GM10266 (cell line): ENCODE results near the gene STN1.
A peak's percentile ranks its signal among the peaks of the same experiment; 100 is the strongest.

Experiments used
- DNase-seq: peaks from one replicate; pipeline ENCODE4 v3.0.0; 2012; ENCODE audit errors: extremely low spot score
- CTCF ChIP-seq: IDR thresholded peaks from 2 replicates; pipeline ENCODE4 v1.5.1; 2012; ENCODE audit warnings: mild to moderate bottlenecking, low read depth; ENCODE audit not compliant: control insufficient read depth, insufficient read depth; ENCODE audit errors: missing control alignments

Gene STN1

GRCh38 chr10:103870516-103870915 lies 47.5 kb downstream of the STN1 start:
- no peak for TF ChIP-seq CTCF
- no peak for DNase-seq

DNA sequence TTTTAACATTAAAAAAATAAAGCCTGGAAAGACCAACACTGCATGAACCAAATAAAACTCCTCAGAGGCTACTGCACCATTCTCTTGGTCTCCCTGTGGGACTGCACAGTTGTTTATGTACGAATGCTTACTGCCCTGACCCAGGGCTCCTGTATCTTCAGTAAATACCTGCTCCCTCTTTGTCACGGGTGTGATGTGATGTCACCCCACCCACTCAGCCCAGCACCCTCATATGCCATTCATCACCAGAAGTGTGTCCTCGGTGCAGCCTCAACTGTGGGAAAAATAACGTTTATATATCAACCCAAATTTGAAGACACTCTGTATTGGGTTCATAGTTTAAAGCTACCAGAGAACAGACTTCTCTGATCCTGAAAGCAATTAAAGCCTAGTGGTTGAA lies 48.6 kb downstream of the STN1 start:
- DNase-seq: no peak
- TF ChIP-seq CTCF: no peak

- no peak for TF ChIP-seq CTCF
Measured at GRCh38 chr10:103868200-103868599, 49.8 kb downstream of the STN1 start.

DNA sequence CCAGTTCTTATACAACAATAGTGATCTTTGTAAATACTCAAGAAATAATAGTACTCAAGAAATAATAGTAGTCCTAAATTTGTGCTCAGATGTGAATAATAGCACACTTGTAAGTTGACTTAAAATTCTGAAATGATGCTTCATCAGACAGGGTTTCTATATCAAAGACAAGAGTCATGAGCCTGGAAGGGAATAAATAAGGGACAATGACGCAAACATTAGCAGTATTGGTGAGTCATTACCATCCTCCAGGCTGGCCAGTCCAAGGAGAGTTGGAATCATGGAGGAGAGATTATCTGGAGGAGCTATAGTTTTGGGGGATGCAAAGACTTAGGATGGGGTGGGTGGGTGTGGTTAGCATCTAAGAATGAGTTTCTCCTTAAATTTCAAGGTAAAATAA lies 56.5 kb downstream of the STN1 start:
- no peak for DNase-seq
- TF ChIP-seq CTCF: no peak

More at GRCh38 chr10:103868200-103868599, 49.8 kb downstream of the STN1 start:
- DNase-seq: no peak

DNA sequence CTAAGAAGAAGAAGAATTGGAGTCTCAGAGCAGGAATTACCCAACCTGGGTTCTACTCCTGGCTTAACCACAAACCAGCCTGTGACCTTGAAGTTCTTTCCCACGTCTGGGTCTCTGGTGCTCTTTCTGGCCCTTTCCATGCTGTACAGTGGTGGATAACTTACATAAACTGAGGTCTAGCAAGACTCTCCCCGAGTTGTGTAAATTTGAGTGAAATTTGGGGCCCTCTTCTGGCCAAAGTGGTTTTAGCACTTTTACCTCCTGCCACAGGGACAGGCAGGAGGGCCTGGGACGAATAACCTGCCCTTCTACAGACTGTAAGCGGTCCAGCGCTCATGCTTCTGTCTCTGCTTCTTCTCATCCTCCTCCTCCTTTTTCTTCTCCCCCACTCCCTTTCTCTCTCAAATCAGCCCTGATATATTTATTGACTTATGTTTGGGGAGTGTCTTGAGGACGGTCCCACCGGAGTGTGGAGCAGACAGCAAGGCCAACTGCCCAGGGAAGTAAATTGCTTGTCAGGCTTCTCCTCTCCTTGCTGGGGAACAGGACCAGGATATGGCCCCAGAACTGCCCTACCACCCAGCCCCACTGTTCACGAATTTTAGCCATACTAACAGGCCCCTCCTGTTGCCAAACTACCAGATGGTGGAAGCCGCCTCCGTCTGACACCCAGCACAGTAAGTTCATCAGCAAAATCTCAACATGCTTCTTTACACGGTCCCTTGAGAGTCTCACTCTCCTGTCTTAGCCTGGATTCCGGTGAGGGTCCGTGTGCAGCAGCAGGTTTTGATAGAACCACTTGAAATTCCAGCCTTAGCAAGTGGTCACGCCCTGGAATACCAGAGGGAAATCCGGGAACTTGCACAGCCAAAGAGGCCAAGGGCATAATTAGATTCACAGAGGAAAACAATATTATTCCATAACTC lies 58.6 kb downstream of the STN1 start:
- TF ChIP-seq CTCF: peak; percentile 59

GRCh38 chr10:103858360-103858759 lies 59.6 kb downstream of the STN1 start:
- DNase-seq: no peak
- no peak for TF ChIP-seq CTCF

More for the DNA sequence above, 58.6 kb downstream of the STN1 start:
- DNase-seq: peak; percentile 75

GRCh38 chr10:103856797-103857170 lies 61.2 kb downstream of the STN1 start:
- TF ChIP-seq CTCF: no peak
- no peak for DNase-seq
